ENCODE results near the gene SLC49A4.

The SLC49A4 gene

GRCh38 chr3:122858373-122858772, 63.5 kb downstream of the SLC49A4 start:
- DNase-seq (ENCODE audit: low read depth in 3 of 3) = no peak

- no peak for DNase-seq (ENCODE audit: low read depth in 3 of 3)
Measured at GRCh38 chr3:122859021-122859805, 64.3 kb downstream of the SLC49A4 start.

GRCh38 chr3:122862381-122862780, 67.5 kb downstream of the SLC49A4 start:
- no peak for DNase-seq (ENCODE audit: low read depth in 3 of 3)

- no peak for DNase-seq (ENCODE audit: low read depth in 3 of 3)
Measured at GRCh38 chr3:122864498-122864897, 69.6 kb downstream of the SLC49A4 start.

- DNase-seq (ENCODE audit: low read depth in 3 of 3) = no peak
Measured at GRCh38 chr3:122868322-122868721, 73.5 kb downstream of the SLC49A4 start.

- no peak for DNase-seq (ENCODE audit: low read depth in 3 of 3)
Measured at GRCh38 chr3:122873741-122874515, 79.1 kb downstream of the SLC49A4 start.

GRCh38 chr3:122875547-122876127, 80.8 kb downstream of the SLC49A4 start:
- no peak for DNase-seq (ENCODE audit: low read depth in 3 of 3)

GRCh38 chr3:122880173-122880572, 85.3 kb downstream of the SLC49A4 start:
- DNase-seq (ENCODE audit: low read depth in 3 of 3) = no peak

- no peak for DNase-seq (ENCODE audit: low read depth in 3 of 3)
Measured at GRCh38 chr3:122880624-122881023, 85.8 kb downstream of the SLC49A4 start.

GRCh38 chr3:122882361-122882947, 87.6 kb downstream of the SLC49A4 start:
- DNase-seq (ENCODE audit: low read depth in 3 of 3) = no peak

- DNase-seq (ENCODE audit: low read depth in 3 of 3) = no peak
Measured at GRCh38 chr3:122886251-122886650, 91.4 kb downstream of the SLC49A4 start.

- DNase-seq (ENCODE audit: low read depth in 3 of 3) = no peak
Measured at GRCh38 chr3:122886946-122887345, 92.1 kb downstream of the SLC49A4 start.

GRCh38 chr3:122890077-122890719, 95.3 kb downstream of the SLC49A4 start:
- no peak for DNase-seq (ENCODE audit: low read depth in 3 of 3)

GRCh38 chr3:122890720-122891220, 95.9 kb downstream of the SLC49A4 start:
- no peak for DNase-seq (ENCODE audit: low read depth in 3 of 3)

GRCh38 chr3:122892118-122892960, 97.5 kb downstream of the SLC49A4 start:
- no peak for DNase-seq (ENCODE audit: low read depth in 3 of 3)

GRCh38 chr3:122893282-122893681, 98.4 kb downstream of the SLC49A4 start:
- no peak for DNase-seq (ENCODE audit: low read depth in 3 of 3)

GRCh38 chr3:122893754-122894668, 99.1 kb downstream of the SLC49A4 start:
- no peak for DNase-seq (ENCODE audit: low read depth in 3 of 3)

GRCh38 chr3:122898298-122898697, 103.4 kb downstream of the SLC49A4 start:
- DNase-seq (ENCODE audit: low read depth in 3 of 3) = no peak

GRCh38 chr3:122902326-122902725, 107.5 kb downstream of the SLC49A4 start:
- no peak for DNase-seq (ENCODE audit: low read depth in 3 of 3)

GRCh38 chr3:122903171-122903570, 108.3 kb downstream of the SLC49A4 start:
- DNase-seq (ENCODE audit: low read depth in 3 of 3) = no peak
